SU-DHL-6 (cell line): ENCODE measurements around the gene ZNF337.
"Not testable (repeated sequence)": the region's sequence is repeated elsewhere in the genome, so short reads cannot be mapped to it uniquely, and the experiment has no call there.

Experiments
- H2AFZ ChIP-seq: fragments of 200-600 bp; sonication (generic); 2 replicates; pipeline ENCODE4 v1.6.1; 2014; ENCODE audit warnings: low read depth, mild to moderate bottlenecking, moderate library complexity, mixed read lengths, antibody characterized with exemption, low read length; ENCODE audit not compliant: severe bottlenecking
- H3F3A ChIP-seq: fragments of 200-600 bp; shearing (Covaris generic); 2 replicates; pipeline ENCODE4 v1.6.0; 2016; ENCODE audit warnings: antibody characterized with exemption, mild to moderate bottlenecking; ENCODE audit not compliant: insufficient read depth
- H3K27ac ChIP-seq: fragments of 200-600 bp; sonication (generic); 2 replicates; pipeline ENCODE4 v1.5.1; 2016; ENCODE audit warnings: low read depth, mild to moderate bottlenecking, low read length, moderate library complexity, mixed read lengths
- H3K27me3 ChIP-seq: fragments of 200-600 bp; sonication (generic), shearing (Covaris generic); 2 replicates; pipeline ENCODE4 v1.6.0; 2014; ENCODE audit warnings: mild to moderate bottlenecking, low read length
- H3K36me3 ChIP-seq: fragments of 200-600 bp; sonication (generic); 2 replicates; pipeline ENCODE4 v1.6.1; 2014; ENCODE audit warnings: mild to moderate bottlenecking, low read length, mixed read lengths
- H3K4me2 ChIP-seq: fragments of 300-600, 200-600 bp; shearing (Covaris generic), sonication (generic); 2 replicates; pipeline ENCODE4 v1.6.0; 2014; ENCODE audit warnings: low read length, low read depth, mild to moderate bottlenecking; ENCODE audit not compliant: poor library complexity, severe bottlenecking
- H3K4me3 ChIP-seq: fragments of 200-600 bp; sonication (generic); 2 replicates; pipeline ENCODE4 v1.5.1; 2014; ENCODE audit warnings: antibody characterized with exemption, low read length, mild to moderate bottlenecking, mixed read lengths; ENCODE audit not compliant: insufficient read depth, poor library complexity, severe bottlenecking
- H3K79me2 ChIP-seq: fragments of 200-600 bp; sonication (generic); 2 replicates; pipeline ENCODE4 v1.6.1; 2014; ENCODE audit warnings: mild to moderate bottlenecking, low read length, moderate library complexity; ENCODE audit not compliant: insufficient read depth
- H3K9ac ChIP-seq: fragments of 200-600 bp; sonication (generic); 2 replicates; pipeline ENCODE4 v1.7.0; 2014; ENCODE audit warnings: mild to moderate bottlenecking, low read length
- H3K9me2 ChIP-seq: fragments of 200-600 bp; sonication (generic); replicated peaks from 2 replicates; pipeline ENCODE4 v1.6.1; 2014; ENCODE audit warnings: low read length; ENCODE audit not compliant: insufficient read depth
- H3K9me3 ChIP-seq: fragments of 200-600 bp; sonication (generic); 2 replicates; pipeline ENCODE4 v1.6.1; 2014; ENCODE audit warnings: low read length, mixed read lengths; ENCODE audit not compliant: insufficient read depth
- H4K20me1 ChIP-seq: fragments of 200-600 bp; sonication (generic); 2 replicates; pipeline ENCODE4 v1.6.1; 2014; ENCODE audit warnings: low read depth, mild to moderate bottlenecking, antibody characterized with exemption, low read length, moderate library complexity, mixed read lengths
- EZH2phosphoT487 ChIP-seq: fragments of 200-600 bp; sonication (generic), shearing (Covaris generic); conservative IDR thresholded peaks from 2 replicates; pipeline ENCODE4 v1.6.1; 2018; ENCODE audit warnings: mild to moderate bottlenecking, antibody characterized with exemption, low read length, moderate library complexity, mixed read lengths
- TF ChIP-seq, protein P1 (sequence below): fragments of 200-600 bp; sonication (generic); IDR thresholded peaks from one replicate; pipeline ENCODE4 v1.5.1; 2017; ENCODE audit warnings: antibody characterized with exemption, mild to moderate bottlenecking, low read length, moderate library complexity; ENCODE audit not compliant: insufficient read depth, poor library complexity, severe bottlenecking

Gene ZNF337

DNA sequence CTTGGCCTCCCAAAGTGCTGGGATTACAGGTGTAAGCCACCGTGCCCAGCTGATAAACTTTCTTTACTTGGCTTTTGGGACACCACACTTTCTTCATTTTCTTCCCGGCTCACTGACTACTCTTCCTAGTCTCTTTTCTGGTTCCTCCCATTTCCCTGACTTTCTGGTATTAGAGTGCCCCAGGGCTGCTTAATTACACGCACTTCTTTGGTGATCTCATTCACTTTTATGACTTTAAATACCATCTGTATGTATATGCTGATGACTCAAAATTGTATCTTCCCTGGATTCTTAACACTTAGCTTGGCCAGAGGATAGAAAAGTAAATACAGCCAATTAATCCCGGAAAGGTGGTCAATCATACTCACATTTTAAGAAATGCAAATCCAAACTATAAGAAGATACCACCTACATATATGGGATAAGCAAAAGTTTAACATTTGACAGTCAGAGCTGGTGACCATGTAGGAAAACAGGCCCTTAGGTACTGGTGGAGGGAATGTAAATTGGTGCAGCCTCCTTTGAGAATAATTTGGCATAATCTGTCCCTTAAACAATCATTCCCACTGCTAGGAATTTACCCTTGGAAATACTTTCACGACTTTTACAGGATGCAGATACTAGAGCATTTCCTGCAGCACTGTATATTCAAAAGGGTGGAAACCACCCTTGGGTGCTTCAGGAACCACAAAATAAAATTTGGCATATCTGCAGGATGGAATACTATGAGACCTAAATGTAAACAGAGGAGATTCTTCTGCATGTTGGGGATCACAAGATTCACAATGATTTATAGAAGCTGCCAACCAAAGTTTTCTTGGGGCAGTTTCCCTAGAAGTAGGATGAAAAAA lies 63.5 kb downstream of the ZNF337 start:
- Histone ChIP-seq H3K36me3 (peaks cover 37% of the 10 kb centered on the region), H3K9me3 (peaks cover 19% of the 10 kb centered on the region; the same call in 1 of the 2 replicates), H2AFZ (no peak overlapping the region), H3K4me3 (no peak overlapping the region), H3K9ac (no peak overlapping the region), H3K79me2 (peaks cover 5% of the 10 kb centered on the region), H3K9me2 (no peaks in the 10 kb centered on the region), H3K27ac (no peak overlapping the region), H3K27me3 (no peaks in the 10 kb centered on the region), H4K20me1 (no peaks in the 10 kb centered on the region), H3F3A (no peaks in the 10 kb centered on the region), H3K4me2 (no peak overlapping the region)
- no peak for TF ChIP-seq EZH2phosphoT487
- TF ChIP-seq, protein P1, sequence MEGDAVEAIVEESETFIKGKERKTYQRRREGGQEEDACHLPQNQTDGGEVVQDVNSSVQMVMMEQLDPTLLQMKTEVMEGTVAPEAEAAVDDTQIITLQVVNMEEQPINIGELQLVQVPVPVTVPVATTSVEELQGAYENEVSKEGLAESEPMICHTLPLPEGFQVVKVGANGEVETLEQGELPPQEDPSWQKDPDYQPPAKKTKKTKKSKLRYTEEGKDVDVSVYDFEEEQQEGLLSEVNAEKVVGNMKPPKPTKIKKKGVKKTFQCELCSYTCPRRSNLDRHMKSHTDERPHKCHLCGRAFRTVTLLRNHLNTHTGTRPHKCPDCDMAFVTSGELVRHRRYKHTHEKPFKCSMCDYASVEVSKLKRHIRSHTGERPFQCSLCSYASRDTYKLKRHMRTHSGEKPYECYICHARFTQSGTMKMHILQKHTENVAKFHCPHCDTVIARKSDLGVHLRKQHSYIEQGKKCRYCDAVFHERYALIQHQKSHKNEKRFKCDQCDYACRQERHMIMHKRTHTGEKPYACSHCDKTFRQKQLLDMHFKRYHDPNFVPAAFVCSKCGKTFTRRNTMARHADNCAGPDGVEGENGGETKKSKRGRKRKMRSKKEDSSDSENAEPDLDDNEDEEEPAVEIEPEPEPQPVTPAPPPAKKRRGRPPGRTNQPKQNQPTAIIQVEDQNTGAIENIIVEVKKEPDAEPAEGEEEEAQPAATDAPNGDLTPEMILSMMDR = no peak

DNA sequence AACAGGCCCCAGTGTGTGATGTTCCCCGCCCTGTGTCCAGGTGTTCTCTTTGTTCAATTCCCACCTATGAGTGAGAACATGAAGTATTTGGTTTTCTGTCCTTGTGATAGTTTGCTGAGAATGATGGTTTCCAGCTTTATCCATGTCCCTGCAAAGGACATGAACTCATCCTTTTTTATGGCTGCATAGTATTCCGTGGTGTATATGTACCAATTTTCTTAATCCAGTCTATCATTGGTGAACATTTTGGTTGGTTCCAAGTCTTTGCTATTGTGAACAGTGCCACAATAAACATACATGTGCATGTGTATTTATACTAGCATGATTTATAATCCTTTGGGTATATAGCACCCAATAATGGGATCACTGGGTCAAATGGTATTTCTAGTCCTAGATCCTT lies 66.0 kb downstream of the ZNF337 start:
- not testable (repeated sequence) for H2AFZ ChIP-seq, H4K20me1 ChIP-seq, H3K27me3 ChIP-seq, H3F3A ChIP-seq, H3K9me3 ChIP-seq, H3K4me2 ChIP-seq, H3K9me2 ChIP-seq, H3K27ac ChIP-seq, H3K9ac ChIP-seq, H3K79me2 ChIP-seq, H3K4me3 ChIP-seq
- H3K36me3 ChIP-seq = peaks cover 12% of the 10 kb centered on the region

DNA sequence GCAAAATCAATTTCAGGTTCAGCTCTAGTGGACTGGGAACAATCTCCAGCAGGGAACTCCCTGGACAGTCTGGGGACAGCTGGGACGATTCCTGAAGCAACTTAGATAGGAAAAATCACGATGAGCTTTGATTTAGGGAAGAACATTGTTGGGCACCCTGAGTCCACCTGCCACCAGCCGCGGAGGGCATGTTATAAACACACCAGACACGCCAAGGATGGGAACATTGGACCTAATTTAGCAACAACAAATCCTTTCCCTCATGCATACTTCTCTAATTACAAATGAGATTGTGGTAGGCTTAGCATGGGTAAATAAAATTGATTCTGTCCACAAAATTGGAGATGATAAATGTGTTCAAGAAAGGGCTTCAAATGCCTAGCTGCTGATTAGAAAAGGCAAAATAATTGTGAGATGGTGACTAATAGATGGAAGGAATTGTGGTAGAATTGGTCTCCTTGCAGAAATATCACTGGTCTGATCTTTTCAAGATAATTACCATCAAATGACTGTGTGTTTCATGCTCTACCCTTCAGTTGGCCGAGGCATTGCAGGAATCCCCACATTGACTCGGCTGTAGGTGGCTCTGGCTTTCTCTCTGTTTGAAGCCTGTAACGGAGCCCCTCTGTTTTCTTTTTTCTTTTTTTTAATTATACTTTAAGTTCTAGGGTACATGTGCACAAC lies 66.7 kb downstream of the ZNF337 start:
- TF ChIP-seq, protein P1 = no peak
- no peak for TF ChIP-seq EZH2phosphoT487
- Histone ChIP-seq H3K27ac (no peak overlapping the region), H3K4me2 (no peak overlapping the region), H3K4me3 (no peak overlapping the region), H4K20me1 (no peaks in the 10 kb centered on the region), H3K36me3 (peaks cover 8% of the 10 kb centered on the region), H3K9ac (no peak overlapping the region), H3F3A (no peaks in the 10 kb centered on the region), H3K27me3 (no peaks in the 10 kb centered on the region), H3K79me2 (peaks cover 13% of the 10 kb centered on the region), H3K9me2 (no peaks in the 10 kb centered on the region), H3K9me3 (no peaks in the 10 kb centered on the region), H2AFZ (no peak overlapping the region)

DNA sequence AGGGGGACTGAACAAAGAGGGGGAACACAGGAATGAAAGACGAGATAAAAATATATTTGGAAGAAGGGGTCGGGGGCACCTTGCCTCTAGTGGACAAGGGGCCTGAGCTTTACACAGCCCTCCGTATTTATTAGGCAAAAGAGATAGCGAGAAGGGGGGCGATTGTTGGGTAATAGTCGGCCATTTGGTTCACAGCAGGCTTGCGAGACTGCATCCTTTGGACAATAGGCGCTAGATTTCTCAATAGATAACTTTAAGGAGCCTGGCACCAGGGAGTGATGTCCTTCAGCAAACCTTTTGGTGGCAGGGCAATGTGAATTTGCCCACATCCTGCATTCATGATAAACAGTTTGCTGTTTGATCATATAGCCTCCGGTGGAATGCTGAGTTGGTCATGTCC lies 69.9 kb downstream of the ZNF337 start:
- Histone ChIP-seq H3K9ac (no peak overlapping the region), H3K36me3 (no peaks in the 10 kb centered on the region), H3F3A (no peaks in the 10 kb centered on the region), H3K4me3 (no peak overlapping the region), H2AFZ (no peak overlapping the region), H3K9me2 (no peaks in the 10 kb centered on the region), H4K20me1 (no peaks in the 10 kb centered on the region), H3K27ac (no peak overlapping the region), H3K9me3 (no peaks in the 10 kb centered on the region), H3K79me2 (peaks cover 35% of the 10 kb centered on the region), H3K27me3 (no peaks in the 10 kb centered on the region), H3K4me2 (no peak overlapping the region)
- no peak for TF ChIP-seq EZH2phosphoT487
- TF ChIP-seq, protein P1 = no peak
